Tibial artery (tissue), 4 donors: ENCODE results near the gene GHR.

ENCODE experiments used
- DNase-seq, 2 donors: peaks; one replicate each; pipeline ENCODE4 v3.0.0-alpha.2; 2019
- H3K27ac ChIP-seq, 2 donors: fragments of 200-600 bp; sonication (generic) in 1 of 2; 1 replicate in 1 of 2; 2 replicates in 1 of 2; pipeline ENCODE4 v1.5.1; 2018 to 2019; ENCODE audit warnings: mild to moderate bottlenecking in 1 of 2
- H3K27me3 ChIP-seq, 2 donors: fragments of 200-600 bp; sonication (generic) in 1 of 2; one replicate each; pipeline versions ENCODE4 v1.5.1 to v1.6.0; 2016 to 2019
- H3K36me3 ChIP-seq, 3 donors: fragments of 200-600 bp; sonication (generic) in 2 of 3; one replicate each; pipeline ENCODE4 v1.5.1; 2016 to 2019; ENCODE audit warnings: mild to moderate bottlenecking in 2 of 3
- H3K4me1 ChIP-seq, 4 donors: fragments of 200-600 bp; sonication (generic) in 2 of 4; 1 replicate in 3 of 4; 2 replicates in 1 of 4; pipeline ENCODE4 v1.5.1; 2016 to 2019
- H3K4me3 ChIP-seq, 2 donors: fragments of 200-600 bp; sonication (generic) in 1 of 2; 1 replicate in 1 of 2; 2 replicates in 1 of 2; pipeline ENCODE4 v1.5.1; 2018 to 2019; ENCODE audit warnings: mild to moderate bottlenecking in 2 of 2
- H3K9me3 ChIP-seq, 3 donors: fragments of 200-600 bp; sonication (generic) in 1 of 3; one replicate each; pipeline ENCODE4 v1.5.1; 2016 to 2019
- intact Hi-C: fragments of 100-400 bp; cut with DNase I; formaldehyde crosslinking; loops from one replicate; pipeline ENCODE4 v1.15.0; 2023; ENCODE audit warnings: low total_unique reads
- TF ChIP-seq, protein P1 (sequence below), 2 experiments: fragments of 200-600 bp in 1 of 2; fragments of 450-650 bp in 1 of 2; IDR thresholded peaks; one replicate each; pipeline ENCODE4 v1.5.1; 2017 to 2019; ENCODE audit warnings: antibody characterized with exemption in 2 of 2, mild to moderate bottlenecking in 1 of 2, moderate library complexity in 1 of 2

GHR gene

GRCh38 chr5:42542106-42542505 is 118.9 kb downstream of the GHR start:
- H3K9me3 ChIP-seq = peaks cover 0 to 26% (median 0%) of the 10 kb centered on the region in 3 donors
- no peaks in the 10 kb centered on the region for H3K36me3 ChIP-seq
- TF ChIP-seq, protein P1, sequence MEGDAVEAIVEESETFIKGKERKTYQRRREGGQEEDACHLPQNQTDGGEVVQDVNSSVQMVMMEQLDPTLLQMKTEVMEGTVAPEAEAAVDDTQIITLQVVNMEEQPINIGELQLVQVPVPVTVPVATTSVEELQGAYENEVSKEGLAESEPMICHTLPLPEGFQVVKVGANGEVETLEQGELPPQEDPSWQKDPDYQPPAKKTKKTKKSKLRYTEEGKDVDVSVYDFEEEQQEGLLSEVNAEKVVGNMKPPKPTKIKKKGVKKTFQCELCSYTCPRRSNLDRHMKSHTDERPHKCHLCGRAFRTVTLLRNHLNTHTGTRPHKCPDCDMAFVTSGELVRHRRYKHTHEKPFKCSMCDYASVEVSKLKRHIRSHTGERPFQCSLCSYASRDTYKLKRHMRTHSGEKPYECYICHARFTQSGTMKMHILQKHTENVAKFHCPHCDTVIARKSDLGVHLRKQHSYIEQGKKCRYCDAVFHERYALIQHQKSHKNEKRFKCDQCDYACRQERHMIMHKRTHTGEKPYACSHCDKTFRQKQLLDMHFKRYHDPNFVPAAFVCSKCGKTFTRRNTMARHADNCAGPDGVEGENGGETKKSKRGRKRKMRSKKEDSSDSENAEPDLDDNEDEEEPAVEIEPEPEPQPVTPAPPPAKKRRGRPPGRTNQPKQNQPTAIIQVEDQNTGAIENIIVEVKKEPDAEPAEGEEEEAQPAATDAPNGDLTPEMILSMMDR (IDR thresholded peaks at IDR 0.05) = no peak
- no peak overlapping the region for H3K27ac ChIP-seq
- intact Hi-C loops = no loop called here
- H3K4me3 ChIP-seq = no peak overlapping the region
- no peak for DNase-seq
- peaks cover 0 to 9% (median 0%) of the 10 kb centered on the region in 4 donors for H3K4me1 ChIP-seq
- H3K27me3 ChIP-seq = no peaks in the 10 kb centered on the region

GRCh38 chr5:42543774-42544173 is 120.5 kb downstream of the GHR start:
- Histone ChIP-seq H3K27ac (no peak overlapping the region), H3K4me1 (peaks cover 0 to 14% (median 2%) of the 10 kb centered on the region in 4 donors), H3K27me3 (no peaks in the 10 kb centered on the region), H3K4me3 (no peak overlapping the region), H3K9me3 (peaks cover 0 to 21% (median 0%) of the 10 kb centered on the region in 3 donors), H3K36me3 (no peaks in the 10 kb centered on the region)
- TF ChIP-seq, protein P1 (IDR thresholded peaks at IDR 0.05) = no peak
- DNase-seq = no peak
- intact Hi-C loops = no loop called here

DNA sequence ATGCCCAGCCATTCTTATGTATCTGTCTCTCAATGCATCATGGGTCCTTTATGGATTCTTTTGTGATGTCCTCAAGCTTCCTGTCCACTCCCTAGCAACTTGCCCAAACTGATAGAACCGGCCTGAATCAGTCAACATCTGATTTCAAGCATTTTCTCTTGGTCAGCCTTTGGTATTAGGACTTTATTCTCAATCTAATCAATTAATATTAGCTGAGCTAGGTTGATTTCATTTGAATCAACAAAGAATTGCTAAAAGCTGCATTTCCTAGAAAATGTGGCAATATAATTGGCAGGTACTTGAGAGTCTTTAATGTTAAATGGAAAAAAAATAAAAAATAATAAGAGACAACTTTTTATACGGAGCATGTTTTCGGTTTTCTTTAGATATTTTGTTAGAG is 121.8 kb downstream of the GHR start:
- TF ChIP-seq, protein P1 (IDR thresholded peaks at IDR 0.05) = no peak
- Histone ChIP-seq H3K27me3 (no peaks in the 10 kb centered on the region), H3K4me1 (peaks cover 0 to 14% (median 2%) of the 10 kb centered on the region in 4 donors), H3K4me3 (no peak overlapping the region), H3K36me3 (no peaks in the 10 kb centered on the region), H3K27ac (no peak overlapping the region), H3K9me3 (peaks cover 0 to 8% (median 0%) of the 10 kb centered on the region in 3 donors)
- no peak for DNase-seq
- intact Hi-C loops = no loop called here

DNA sequence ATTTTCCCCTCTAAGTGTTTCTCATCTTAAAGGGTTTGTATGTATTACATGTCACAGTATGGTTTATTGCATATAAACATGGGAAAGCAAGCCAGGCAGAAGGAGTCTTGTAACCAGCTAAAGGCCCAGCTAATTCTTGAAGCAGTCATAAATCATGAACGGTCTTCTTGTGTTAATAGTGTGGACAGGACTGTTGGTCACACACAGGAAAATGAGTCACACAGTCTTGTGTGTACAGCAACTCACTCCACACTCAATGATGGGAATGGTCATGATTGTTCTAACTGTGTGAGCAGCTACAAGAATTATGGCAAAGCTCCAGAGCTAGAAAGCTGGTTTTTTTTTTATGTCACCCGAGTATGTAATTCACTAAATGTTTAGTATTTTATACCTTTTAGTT is 123.9 kb downstream of the GHR start:
- Histone ChIP-seq H3K4me1 (peaks cover 0 to 22% (median 5%) of the 10 kb centered on the region in 4 donors), H3K36me3 (no peaks in the 10 kb centered on the region), H3K27ac (no peak overlapping the region), H3K4me3 (no peak overlapping the region), H3K9me3 (no peaks in the 10 kb centered on the region), H3K27me3 (no peaks in the 10 kb centered on the region)
- TF ChIP-seq, protein P1 (IDR thresholded peaks at IDR 0.05) = no peak
- intact Hi-C loops = no loop called here
- no peak for DNase-seq

DNA sequence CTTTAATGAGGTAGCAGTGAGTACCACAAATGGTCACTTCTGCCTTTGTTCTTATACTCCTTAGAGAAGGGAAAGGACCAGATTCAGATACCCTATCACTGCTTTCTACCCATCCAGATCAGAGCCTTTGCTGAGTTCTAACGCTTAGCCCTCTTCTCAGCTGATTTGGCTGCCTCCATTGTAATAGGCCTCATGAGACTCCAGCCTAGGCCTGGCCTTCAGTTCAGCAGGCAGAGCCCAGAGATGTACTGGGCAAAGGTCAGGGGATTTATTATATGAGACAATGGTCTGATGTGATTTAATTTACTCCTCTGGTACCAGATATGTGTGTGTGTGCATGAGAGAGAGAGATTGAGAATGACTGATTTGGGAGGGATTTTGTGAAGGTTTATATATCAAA is 124.7 kb downstream of the GHR start:
- H3K4me1 ChIP-seq = peaks cover 0 to 29% (median 11%) of the 10 kb centered on the region in 4 donors
- H3K27me3 ChIP-seq = no peaks in the 10 kb centered on the region
- H3K4me3 ChIP-seq = no peak overlapping the region
- intact Hi-C loops = no loop called here
- H3K36me3 ChIP-seq = no peaks in the 10 kb centered on the region
- DNase-seq = no peak
- H3K27ac ChIP-seq = no peak overlapping the region
- TF ChIP-seq, protein P1 (IDR thresholded peaks at IDR 0.05) = no peak
- no peaks in the 10 kb centered on the region for H3K9me3 ChIP-seq

DNA sequence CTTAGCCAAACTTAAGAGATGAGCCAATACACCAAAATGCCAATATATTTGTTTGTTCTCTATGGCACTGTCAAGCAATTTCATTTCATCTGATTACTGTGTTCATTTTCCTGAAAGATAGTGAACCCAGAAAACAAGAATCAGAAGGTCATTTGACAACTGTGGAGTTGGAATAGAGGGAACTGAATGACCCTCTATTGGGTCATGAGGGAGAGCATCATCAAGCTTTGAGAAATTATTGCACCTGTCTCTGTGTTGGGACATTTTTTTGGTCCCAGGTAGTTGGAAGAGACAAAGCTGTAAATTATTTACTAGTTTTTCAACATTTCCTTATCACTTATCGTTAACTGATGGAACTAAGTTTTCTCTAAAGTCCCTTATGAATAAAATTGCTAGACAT is 129.4 kb downstream of the GHR start:
- Histone ChIP-seq H3K36me3 (no peaks in the 10 kb centered on the region), H3K4me1 (peaks cover 0 to 23% (median 11%) of the 10 kb centered on the region in 4 donors), H3K9me3 (no peaks in the 10 kb centered on the region), H3K27me3 (no peaks in the 10 kb centered on the region), H3K27ac (peak overlapping the region in 1 of 2 donors; percentile 4), H3K4me3 (no peak overlapping the region)
- DNase-seq = no peak
- TF ChIP-seq, protein P1 (IDR thresholded peaks at IDR 0.05) = no peak
- intact Hi-C loops = no loop called here
